Measurements from ENCODE around the gene TMEM154.

The TMEM154 gene

GRCh38 chr4:152626790-152627189 is 53.0 kb downstream of the TMEM154 start:
- no peak for DNase-seq (ENCODE audit: low spot score)

- no peak for DNase-seq (ENCODE audit: low spot score)
These were observed 58.9 kb downstream of the TMEM154 start for GRCh38 chr4:152620915-152621314.

- DNase-seq (ENCODE audit: low spot score) = no peak
These were observed 59.6 kb downstream of the TMEM154 start for GRCh38 chr4:152620218-152620617.

GRCh38 chr4:152619556-152619955 is 60.2 kb downstream of the TMEM154 start:
- DNase-seq (ENCODE audit: low spot score) = no peak

GRCh38 chr4:152618971-152619370 is 60.8 kb downstream of the TMEM154 start:
- DNase-seq (ENCODE audit: low spot score) = no peak

GRCh38 chr4:152616804-152617203 is 63.0 kb downstream of the TMEM154 start:
- DNase-seq (ENCODE audit: low spot score) = no peak

GRCh38 chr4:152613841-152614721 is 65.7 kb downstream of the TMEM154 start:
- no peak for DNase-seq (ENCODE audit: low spot score)

- no peak for DNase-seq (ENCODE audit: low spot score)
These were observed 66.4 kb downstream of the TMEM154 start for GRCh38 chr4:152613351-152613750.

- no peak for DNase-seq (ENCODE audit: low spot score)
These were observed 69.7 kb downstream of the TMEM154 start for GRCh38 chr4:152610131-152610530.

GRCh38 chr4:152609481-152609880 is 70.3 kb downstream of the TMEM154 start:
- DNase-seq (ENCODE audit: low spot score) = no peak

- no peak for DNase-seq (ENCODE audit: low spot score)
These were observed 72.6 kb downstream of the TMEM154 start for GRCh38 chr4:152607178-152607577.

GRCh38 chr4:152606753-152607152 is 73.0 kb downstream of the TMEM154 start:
- no peak for DNase-seq (ENCODE audit: low spot score)

- no peak for DNase-seq (ENCODE audit: low spot score)
These were observed 74.0 kb downstream of the TMEM154 start for GRCh38 chr4:152605641-152606335.

- DNase-seq (ENCODE audit: low spot score) = no peak
These were observed 74.8 kb downstream of the TMEM154 start for GRCh38 chr4:152605031-152605430.

- no peak for DNase-seq (ENCODE audit: low spot score)
These were observed 78.6 kb downstream of the TMEM154 start for GRCh38 chr4:152601156-152601555.

GRCh38 chr4:152599636-152600035 is 80.2 kb downstream of the TMEM154 start:
- DNase-seq (ENCODE audit: low spot score) = no peak

- DNase-seq (ENCODE audit: low spot score) = no peak
These were observed 80.7 kb downstream of the TMEM154 start for GRCh38 chr4:152599095-152599494.

GRCh38 chr4:152598454-152598853 is 81.3 kb downstream of the TMEM154 start:
- no peak for DNase-seq (ENCODE audit: low spot score)

- DNase-seq (ENCODE audit: low spot score) = no peak
These were observed 84.5 kb downstream of the TMEM154 start for GRCh38 chr4:152594978-152595925.

- DNase-seq (ENCODE audit: low spot score) = no peak
These were observed 85.7 kb downstream of the TMEM154 start for GRCh38 chr4:152594057-152594456.

GRCh38 chr4:152591876-152592275 is 87.9 kb downstream of the TMEM154 start:
- no peak for DNase-seq (ENCODE audit: low spot score)

- no peak for DNase-seq (ENCODE audit: low spot score)
These were observed 88.4 kb downstream of the TMEM154 start for GRCh38 chr4:152591396-152591795.
